ENCODE data around the gene HLA-DRB5. TPM values are rescaled to one million over a fixed set of nuclear protein-coding genes. Genes with fewer than 3 reads are reported as not detected.

Gene HLA-DRB5
- total RNA-seq, 1 donor from 2014 or later: 199 TPM

GRCh38 chr6:32558426-32559057, 28.5 kb upstream of the HLA-DRB5 start:
- H3K9me3 Mint-ChIP-seq: no peaks in the 10 kb centered on the region
- intact Hi-C loops (cut with micrococcal nuclease): no loop called here
- no peaks in the 10 kb centered on the region for H3K27me3 Mint-ChIP-seq
- no peak for TF ChIP-seq CTCF (IDR thresholded peaks at IDR 0.05)
- peaks cover 20% of the 10 kb centered on the region for H3K36me3 Mint-ChIP-seq (ENCODE audit: low read depth)
- POLR2A ChIA-PET: interaction anchor here (0.6 to 2.0 kb wide), 11 partner anchors 24 to 340 kb away, joined by 3 to 49 read pairs (median 5); partner anchors contain the start of gene HLA-DQA1
- H3K4me1 Mint-ChIP-seq: peaks cover 18% of the 10 kb centered on the region
- ATAC-seq (ENCODE audit: low read depth) (peak; percentile 54), DNase-seq (no peak)
- peak overlapping the region; percentile 77 for H3K4me3 Mint-ChIP-seq
- H3K27ac Mint-ChIP-seq: peak overlapping the region; percentile 85
- CTCF ChIA-PET: interaction anchor here (0.7 to 1.3 kb wide), 3 partner anchors 25 to 134 kb away, joined by 3 to 6 read pairs (median 5); no protein-coding TSS in a partner anchor

- CTCF ChIA-PET: no interaction called here
These were observed 24.3 kb upstream of the HLA-DRB5 start for GRCh38 chr6:32554116-32554965.

DNA sequence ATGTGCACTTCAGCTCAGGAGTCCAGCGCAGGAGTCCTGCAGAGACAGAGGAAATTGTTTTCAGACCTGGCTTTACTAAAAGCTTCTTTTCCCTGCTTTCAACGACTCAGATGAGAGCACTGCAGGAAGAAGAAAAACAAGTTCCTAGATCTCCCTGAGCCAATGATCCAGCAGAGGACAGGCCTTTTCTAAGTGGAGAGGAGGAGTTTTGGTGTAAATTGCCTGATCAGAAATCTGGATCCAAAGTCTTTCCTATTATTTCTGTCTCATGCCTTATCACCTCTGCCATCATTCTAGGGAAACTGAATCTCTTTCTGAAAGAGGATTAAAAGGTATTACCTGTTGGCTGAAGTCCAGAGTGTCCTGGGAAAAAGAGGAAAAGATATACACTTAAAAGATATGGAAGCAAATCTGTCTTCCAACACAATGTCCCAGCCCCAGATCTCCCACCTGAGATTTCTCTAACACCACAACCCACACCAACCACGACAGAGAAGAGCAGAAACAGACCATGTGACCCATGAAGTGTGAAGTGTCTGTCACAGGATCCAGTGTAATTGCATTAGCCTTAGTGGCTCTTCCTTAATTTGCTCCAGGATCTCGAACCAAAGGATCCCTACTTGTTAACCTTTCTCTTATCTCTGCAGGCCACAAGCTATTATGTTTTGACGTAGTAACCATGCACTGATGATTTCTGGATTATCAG, 23.1 kb upstream of the HLA-DRB5 start:
- peak; percentile 50 for ATAC-seq (ENCODE audit: low read depth)
- no peak for DNase-seq
- Mint-ChIP-seq H3K27me3 (no peaks in the 10 kb centered on the region), H3K27ac (peak overlapping the region; percentile 56), H3K4me1 (peaks cover 20% of the 10 kb centered on the region), H3K9me3 (no peaks in the 10 kb centered on the region), H3K36me3 (ENCODE audit: low read depth) (peaks cover 36% of the 10 kb centered on the region), H3K4me3 (no peak overlapping the region)
- POLR2A ChIA-PET: interaction anchor here (0.6 to 1.0 kb wide), 2 partner anchors 34 to 208 kb away, joined by 3 to 4 read pairs; no protein-coding TSS in a partner anchor
- CTCF ChIA-PET: no interaction called here
- TF ChIP-seq CTCF (IDR thresholded peaks at IDR 0.05): no peak
- intact Hi-C loops (cut with micrococcal nuclease): no loop called here

More at GRCh38 chr6:32554116-32554965, 24.3 kb upstream of the HLA-DRB5 start:
- ATAC-seq (ENCODE audit: low read depth) (no peak), DNase-seq (no peak)
- peaks cover 40% of the 10 kb centered on the region for H3K36me3 Mint-ChIP-seq (ENCODE audit: low read depth)
- intact Hi-C loops (cut with micrococcal nuclease): no loop called here
- H3K27ac Mint-ChIP-seq: no peak overlapping the region
- no peak overlapping the region for H3K4me3 Mint-ChIP-seq
- POLR2A ChIA-PET: interaction anchor here (0.8 to 1.0 kb wide), 2 partner anchors 27 to 35 kb away, joined by 4 to 5 read pairs; no protein-coding TSS in a partner anchor
- no peaks in the 10 kb centered on the region for H3K27me3 Mint-ChIP-seq
- H3K4me1 Mint-ChIP-seq: peaks cover 29% of the 10 kb centered on the region
- H3K9me3 Mint-ChIP-seq: no peaks in the 10 kb centered on the region
- no peak for TF ChIP-seq CTCF (IDR thresholded peaks at IDR 0.05)

GRCh38 chr6:32551410-32551809, 21.3 kb upstream of the HLA-DRB5 start:
- Mint-ChIP-seq H3K9me3 (no peaks in the 10 kb centered on the region), H3K36me3 (ENCODE audit: low read depth) (peaks cover 34% of the 10 kb centered on the region), H3K4me1 (peaks cover 18% of the 10 kb centered on the region), H3K4me3 (no peak overlapping the region), H3K27ac (peak overlapping the region; percentile 50), H3K27me3 (no peaks in the 10 kb centered on the region)
- ChIA-PET POLR2A (interaction anchor here (0.6 kb wide), 1 partner anchor 26 kb away, joined by 3 read pairs; no protein-coding TSS in a partner anchor), CTCF (interaction anchor here (1.3 kb wide), 1 partner anchor 149 kb away, joined by 3 read pairs; no protein-coding TSS in a partner anchor)
- intact Hi-C loops (cut with micrococcal nuclease): no loop called here
- ATAC-seq (ENCODE audit: low read depth) (no peak), DNase-seq (no peak)
- TF ChIP-seq CTCF (IDR thresholded peaks at IDR 0.05): no peak

All from activated B cell treated with CpG ODN at 0.5 μM for 24 hours (primary cell).